ENCODE measurements around the gene TAS2R41. TPM values are rescaled to one million over a fixed set of nuclear protein-coding genes. Genes with fewer than 3 reads are reported as not detected.

TAS2R41 gene
- polyA plus RNA-seq, 2 of the 4 experiments (the other 2 are of a cell fraction) = not detected

DNA sequence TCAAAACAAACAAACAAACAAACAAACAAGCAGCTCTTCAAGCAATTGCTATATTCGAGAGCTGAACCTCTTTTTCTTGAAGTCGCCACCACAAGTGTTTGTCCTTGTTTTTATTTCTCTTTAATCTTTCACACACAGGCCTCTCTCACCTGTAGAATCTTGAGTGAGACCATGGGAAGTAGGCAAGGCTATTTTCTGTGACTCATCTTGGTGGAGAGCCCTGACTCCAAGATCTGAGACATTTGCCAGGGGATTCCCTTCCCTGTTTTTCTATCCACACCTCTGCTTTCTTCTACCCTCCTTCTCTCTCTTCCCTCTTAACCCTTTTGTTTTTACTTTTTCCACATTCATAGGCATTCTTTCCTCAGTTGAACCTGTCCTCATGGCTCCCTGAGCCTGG is 42.4 kb upstream of the TAS2R41 start:
- Histone ChIP-seq H3K4me3 (no peak overlapping the region), H3K9me3 (no peaks in the 10 kb centered on the region), H3K27ac (no peak overlapping the region), H3K4me2 (peak overlapping the region; percentile 43; the same call in 1 of the 3 replicates), H3K4me1 (0 out of 3 replicates have a peak, but pooled peaks cover 8% of the 10 kb centered on the region)
- no peak for TF ChIP-seq ZFP36 (IDR thresholded peaks at IDR 0.05; ENCODE audit: borderline replicate concordance, partially characterized antibody)
- no peak for TF ChIP-seq SREBF2 (IDR thresholded peaks at IDR 0.05)
- no peak for TF ChIP-seq EP300 (IDR thresholded peaks at IDR 0.05)
- no peak for TF ChIP-seq POLR2AphosphoS2 (conservative IDR thresholded peaks at IDR 0.05; ENCODE audit: low read length)
- TF ChIP-seq RNF2 (IDR thresholded peaks at IDR 0.05; ENCODE audit: borderline replicate concordance, low read depth) = no peak
- TF ChIP-seq, protein P1, sequence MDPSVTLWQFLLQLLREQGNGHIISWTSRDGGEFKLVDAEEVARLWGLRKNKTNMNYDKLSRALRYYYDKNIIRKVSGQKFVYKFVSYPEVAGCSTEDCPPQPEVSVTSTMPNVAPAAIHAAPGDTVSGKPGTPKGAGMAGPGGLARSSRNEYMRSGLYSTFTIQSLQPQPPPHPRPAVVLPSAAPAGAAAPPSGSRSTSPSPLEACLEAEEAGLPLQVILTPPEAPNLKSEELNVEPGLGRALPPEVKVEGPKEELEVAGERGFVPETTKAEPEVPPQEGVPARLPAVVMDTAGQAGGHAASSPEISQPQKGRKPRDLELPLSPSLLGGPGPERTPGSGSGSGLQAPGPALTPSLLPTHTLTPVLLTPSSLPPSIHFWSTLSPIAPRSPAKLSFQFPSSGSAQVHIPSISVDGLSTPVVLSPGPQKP (IDR thresholded peaks at IDR 0.05; ENCODE audit: low read depth, low read length) = no peak
- TF ChIP-seq, protein P2, sequence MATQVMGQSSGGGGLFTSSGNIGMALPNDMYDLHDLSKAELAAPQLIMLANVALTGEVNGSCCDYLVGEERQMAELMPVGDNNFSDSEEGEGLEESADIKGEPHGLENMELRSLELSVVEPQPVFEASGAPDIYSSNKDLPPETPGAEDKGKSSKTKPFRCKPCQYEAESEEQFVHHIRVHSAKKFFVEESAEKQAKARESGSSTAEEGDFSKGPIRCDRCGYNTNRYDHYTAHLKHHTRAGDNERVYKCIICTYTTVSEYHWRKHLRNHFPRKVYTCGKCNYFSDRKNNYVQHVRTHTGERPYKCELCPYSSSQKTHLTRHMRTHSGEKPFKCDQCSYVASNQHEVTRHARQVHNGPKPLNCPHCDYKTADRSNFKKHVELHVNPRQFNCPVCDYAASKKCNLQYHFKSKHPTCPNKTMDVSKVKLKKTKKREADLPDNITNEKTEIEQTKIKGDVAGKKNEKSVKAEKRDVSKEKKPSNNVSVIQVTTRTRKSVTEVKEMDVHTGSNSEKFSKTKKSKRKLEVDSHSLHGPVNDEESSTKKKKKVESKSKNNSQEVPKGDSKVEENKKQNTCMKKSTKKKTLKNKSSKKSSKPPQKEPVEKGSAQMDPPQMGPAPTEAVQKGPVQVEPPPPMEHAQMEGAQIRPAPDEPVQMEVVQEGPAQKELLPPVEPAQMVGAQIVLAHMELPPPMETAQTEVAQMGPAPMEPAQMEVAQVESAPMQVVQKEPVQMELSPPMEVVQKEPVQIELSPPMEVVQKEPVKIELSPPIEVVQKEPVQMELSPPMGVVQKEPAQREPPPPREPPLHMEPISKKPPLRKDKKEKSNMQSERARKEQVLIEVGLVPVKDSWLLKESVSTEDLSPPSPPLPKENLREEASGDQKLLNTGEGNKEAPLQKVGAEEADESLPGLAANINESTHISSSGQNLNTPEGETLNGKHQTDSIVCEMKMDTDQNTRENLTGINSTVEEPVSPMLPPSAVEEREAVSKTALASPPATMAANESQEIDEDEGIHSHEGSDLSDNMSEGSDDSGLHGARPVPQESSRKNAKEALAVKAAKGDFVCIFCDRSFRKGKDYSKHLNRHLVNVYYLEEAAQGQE (IDR thresholded peaks at IDR 0.05) = no peak
- TF ChIP-seq FOSB (CRISPR knock-in tag; IDR thresholded peaks at IDR 0.05) = no peak
- no peak for TF ChIP-seq HDAC2 (IDR thresholded peaks at IDR 0.05)
- no peak for TF ChIP-seq MYC (IDR thresholded peaks at IDR 0.05; ENCODE audit: borderline replicate concordance, low read length)
- no peak for TF ChIP-seq GATA3 (IDR thresholded peaks at IDR 0.05; ENCODE audit: borderline replicate concordance)
- no peak for TF ChIP-seq MAZ (IDR thresholded peaks at IDR 0.05; ENCODE audit: borderline replicate concordance, low read depth, low read length)
- TF ChIP-seq ATOH8 (CRISPR knock-in tag; IDR thresholded peaks at IDR 0.05; ENCODE audit: low read depth) = no peak
- TF ChIP-seq HOXB13 (CRISPR knock-in tag; IDR thresholded peaks at IDR 0.05; ENCODE audit: low read depth) = no peak
- no peak for TF ChIP-seq PHF8 (IDR thresholded peaks at IDR 0.05; ENCODE audit: borderline replicate concordance, low read depth)
- no peak for TF ChIP-seq NPAS2 (CRISPR knock-in tag; IDR thresholded peaks at IDR 0.05; ENCODE audit: borderline replicate concordance)
- no peak for TF ChIP-seq RAD21 (conservative IDR thresholded peaks at IDR 0.05 in 1 of 2, IDR thresholded peaks at IDR 0.05 in 1 of 2)
- TF ChIP-seq HMGXB4 (CRISPR knock-in tag; IDR thresholded peaks at IDR 0.05; ENCODE audit: borderline replicate concordance) = no peak
- no peak for TF ChIP-seq HES2 (IDR thresholded peaks at IDR 0.05)
- TF ChIP-seq SMC3 (IDR thresholded peaks at IDR 0.05) = no peak
- no peak for ATAC-seq
- no peak for DNase-seq (ENCODE audit: low read depth in 1 of 2, low spot score in 1 of 2)
- FAIRE-seq = no peak
- WGBS (ENCODE audit: missing lambda C conversion rate) = 56% methylated on average over 2 of the region's 2 CpGs
- ChIA-PET CTCF (interaction anchor here (1.7 kb wide), 1 partner anchor 19 kb away, joined by 4 read pairs; no protein-coding TSS in a partner anchor), POLR2A (no interaction called here)
